K562 (cell line): ENCODE results near the gene MRPL2. TPM values are rescaled to one million over a fixed set of nuclear protein-coding genes. Genes with fewer than 3 reads are reported as not detected.
A peak's percentile ranks its signal among the peaks of the same experiment; 100 is the strongest.

Source experiments
- ATAC-seq: fragments of 200-7000 bp; cut with Tn5 transposase; 3 replicates; pipeline ENCODE4 v1.9.1; 2020; ENCODE audit warnings: moderate library complexity
- BruUV-seq: library from RNA; stranded (reverse); fragments of 400-500 nt; replicated peaks from 2 replicates; lab custom pipeline; 2021; lab: Mats Ljungman, UMichigan
- CTCF ChIA-PET: fragments of 300-600 bp; formaldehyde crosslinking; extraction: SDS; loops from one replicate; lab custom pipeline; 2021; ENCODE audit warnings: low intra/inter-chr PET ratio; lab: Yijun Ruan, JAX
- POLR2A ChIA-PET: fragments of 300-600, 350-650 bp; sonication (Branson Sonifier 250); formaldehyde crosslinking; extraction: SDS; loops from one replicate; lab custom pipeline; 2021; ENCODE audit warnings: antibody characterized with exemption, inconsistent platforms; lab: Yijun Ruan, JAX
- DNase-seq, 4 experiments: peaks; one replicate each; pipeline versions ENCODE4 v3.0.0 to v3.0.0-alpha.2; 2011 to 2018; ENCODE audit warnings: low spot score in 3 of 4, mixed read lengths in 3 of 4; ENCODE audit errors: extremely low read depth in 1 of 4
- FAIRE-seq: peaks from 2 replicates; lab custom pipeline; 2011; peaks lifted over from hg19 to GRCh38; lab: Jason Lieb, UNC
- H2AFZ ChIP-seq: 2 replicates; pipeline ENCODE4 v1.6.0; 2011; ENCODE audit warnings: low read depth, low read length, control low read depth, inconsistent platforms
- H3K27ac ChIP-seq: fragments of 200-600 bp; 3 replicates; pipeline ENCODE4 v1.8.0; 2011; ENCODE audit warnings: low read depth, mild to moderate bottlenecking, control low read depth, inconsistent platforms, low read length, moderate library complexity, mixed read lengths; ENCODE audit errors: extremely low read depth
- H3K27me3 ChIP-seq, 2 experiments: fragments of 300-600 bp in 1 of 2; 2 replicates in 1 of 2; 3 replicates in 1 of 2; pipeline versions ENCODE4 v1.6.0 to v1.8.0; 2011; ENCODE audit warnings: inconsistent platforms in 2 of 2, low read length in 2 of 2, mild to moderate bottlenecking in 1 of 2, mixed read lengths in 1 of 2, moderate library complexity in 1 of 2; ENCODE audit not compliant: control insufficient read depth in 2 of 2, insufficient read depth in 2 of 2
- H3K36me3 ChIP-seq: fragments of 300-600 bp; 3 replicates; pipeline ENCODE4 v1.8.0; 2011; ENCODE audit warnings: mild to moderate bottlenecking, low read length, inconsistent platforms; ENCODE audit not compliant: control insufficient read depth, insufficient read depth
- H3K4me1 ChIP-seq, 2 experiments: fragments of 200-600 bp in 1 of 2; replicated peaks in 1 of 2; 2 replicates in 1 of 2; 3 replicates in 1 of 2; pipeline versions ENCODE4 v1.5.1 to v1.8.0; 2011; ENCODE audit warnings: inconsistent platforms in 2 of 2, low read length in 2 of 2, mild to moderate bottlenecking in 1 of 2, mixed read lengths in 1 of 2, moderate library complexity in 1 of 2; ENCODE audit not compliant: control insufficient read depth in 2 of 2, insufficient read depth in 2 of 2
- H3K4me2 ChIP-seq: 2 replicates; pipeline ENCODE4 v1.6.1; 2011; ENCODE audit warnings: low read length, control low read depth, inconsistent platforms, mixed read lengths; ENCODE audit not compliant: insufficient read depth
- H3K4me3 ChIP-seq: fragments of 200-600 bp; sonication (generic), shearing (Covaris generic); 2 replicates; pipeline ENCODE4 v1.5.1; 2016; ENCODE audit warnings: control low read depth, inconsistent platforms
- H3K79me2 ChIP-seq: fragments of 200-600 bp; 3 replicates; pipeline ENCODE4 v1.8.0; 2011; ENCODE audit warnings: low read length, inconsistent platforms; ENCODE audit not compliant: control insufficient read depth, insufficient read depth
- H3K9ac ChIP-seq, 2 experiments: 2 replicates each; pipeline versions ENCODE4 v1.6.0 to v1.6.1; 2011; ENCODE audit warnings: low read depth in 2 of 2, low read length in 2 of 2, control low read depth in 1 of 2, inconsistent platforms in 1 of 2, mild to moderate bottlenecking in 1 of 2, mixed read lengths in 1 of 2; ENCODE audit not compliant: insufficient read depth in 1 of 2
- H3K9me1 ChIP-seq: one replicate; pipeline ENCODE4 v1.6.0; 2011; ENCODE audit warnings: inconsistent platforms, mild to moderate bottlenecking, low read length, moderate library complexity; ENCODE audit not compliant: control insufficient read depth, insufficient read depth
- H3K9me3 ChIP-seq: replicated peaks from 2 replicates; pipeline ENCODE4 v1.5.1; 2011; ENCODE audit warnings: low read depth, low read length, inconsistent platforms; ENCODE audit not compliant: control insufficient read depth, insufficient read depth
- H4K20me1 ChIP-seq: replicated peaks from 2 replicates; pipeline ENCODE4 v1.6.1; 2011; ENCODE audit warnings: low read length, inconsistent platforms, mixed read lengths; ENCODE audit not compliant: control insufficient read depth, insufficient read depth
- BCOR ChIP-seq: fragments of 450-650 bp; IDR thresholded peaks from 2 replicates; pipeline ENCODE4 v1.6.1; 2016
- CTBP1 ChIP-seq: fragments of 450-650 bp; IDR thresholded peaks from 2 replicates; pipeline ENCODE4 v1.6.1; 2016; ENCODE audit warnings: borderline replicate concordance
- HNRNPLL ChIP-seq: fragments of 200-400 bp; formaldehyde crosslinking; IDR thresholded peaks from 2 replicates; pipeline ENCODE4 v1.6.1; 2017; ENCODE audit warnings: low read length, low read depth, mild to moderate bottlenecking; ENCODE audit not compliant: poor library complexity, severe bottlenecking
- MTA1 ChIP-seq: fragments of 450-650 bp; IDR thresholded peaks from 2 replicates; pipeline ENCODE4 v1.6.1; 2017; ENCODE audit warnings: borderline replicate concordance
- MYNN ChIP-seq, 2 experiments: sonication (generic); formaldehyde crosslinking in 1 of 2; IDR thresholded peaks; 2 replicates each; pipeline versions ENCODE4 v1.5.0 to v1.6.1; 2016 to 2020; ENCODE audit warnings: antibody characterized with exemption in 1 of 2, missing genetic modification reagents in 1 of 2
- NFIC ChIP-seq: fragments of 450-650 bp; IDR thresholded peaks from 2 replicates; pipeline ENCODE4 v1.6.1; 2017; ENCODE audit warnings: mild to moderate bottlenecking, inconsistent platforms
- NFRKB ChIP-seq: fragments of 450-650 bp; IDR thresholded peaks from 2 replicates; pipeline ENCODE4 v1.6.1; 2016; ENCODE audit warnings: low read depth
- TAL1 ChIP-seq: fragments of 450-650 bp; IDR thresholded peaks from 2 replicates; pipeline ENCODE4 v1.6.1; 2016; ENCODE audit warnings: mild to moderate bottlenecking
- U2AF1 ChIP-seq: fragments of 200-400 bp; formaldehyde crosslinking; optimal IDR thresholded peaks from 2 replicates; pipeline ENCODE3; 2017; ENCODE audit warnings: mild to moderate bottlenecking, low read depth, low read length, moderate library complexity
- ZBTB7A ChIP-seq: IDR thresholded peaks from 2 replicates; pipeline ENCODE4 v1.6.1; 2011; ENCODE audit warnings: low read depth, mild to moderate bottlenecking, low read length, moderate library complexity, borderline replicate concordance; ENCODE audit not compliant: control insufficient read depth
- ZNF239 ChIP-seq: fragments of 250-450 bp; sonication (Bioruptor Pico); IDR thresholded peaks from 2 replicates; pipeline ENCODE4 v1.4.0; 2020; ENCODE audit warnings: mild to moderate bottlenecking
- ZNF324 ChIP-seq: fragments of 250-450 bp; sonication (Bioruptor Pico); IDR thresholded peaks from 2 replicates; pipeline ENCODE4 v1.4.0; 2020; ENCODE audit warnings: mild to moderate bottlenecking
- ZNF436 ChIP-seq: fragments of 250-450, 450-650 bp; sonication (Bioruptor Pico); formaldehyde crosslinking; IDR thresholded peaks from 2 replicates; pipeline ENCODE4 v1.7.0; 2020; ENCODE audit warnings: mild to moderate bottlenecking
- WGBS: fragments of 100-300 bp; shearing (Covaris generic); methylation state at CpG from one replicate; pipeline ENCODE4 v1.1.6; 2016; ENCODE audit warnings: low coverage, mixed read lengths; ENCODE audit not compliant: insufficient coverage; ENCODE audit errors: missing lambda C conversion rate; 5-methylcytosine and 5-hydroxymethylcytosine counted together
- in situ Hi-C: fragments of 300-500 bp; cut with MboI; formaldehyde crosslinking; loops from 4 replicates; pipeline ENCODE4 v1.15.0; 2018; ENCODE audit warnings: inconsistent platforms, mixed read lengths
- intact Hi-C: fragments of 100-400 bp; cut with micrococcal nuclease; formaldehyde crosslinking; loops from 2 replicates; pipeline ENCODE4 v1.14.2; 2022
- polyA plus RNA-seq, 8 experiments: library from polyadenylated mRNA; depleted of rRNA in 4 of 8; stranded (reverse) in 5 of 8; unstranded in 3 of 8; fragments of >200 nt; fragmentation: Nextera tagmentation in 2 of 8; fragmentation: Illumina TruSeq in 1 of 8; extraction: Ambion mirVana in 2 of 8; extraction: Trizol in 1 of 8; gene quantifications; 2 replicates each; pipeline versions ENCODE4 v1.2.1 to v1.2.3, GENCODE V29; 2011 to 2014; ENCODE audit warnings: inconsistent platforms in 1 of 8, missing spikeins in 1 of 8
- total RNA-seq, 7 experiments: library from RNA; depleted of rRNA in 6 of 7; stranded (reverse); fragments of >200 nt in 6 of 7; fragmentation: Illumina TruSeq in 2 of 7; extraction: Trizol in 2 of 7; gene quantifications; 2 replicates each; pipeline versions ENCODE4 v1.2.1 to v1.2.3, GENCODE V29; 2011 to 2021; ENCODE audit warnings: low replicate concordance in 1 of 7
- TF ChIP-seq, protein P1 (sequence below), 2 experiments: IDR thresholded peaks; 2 replicates each; pipeline ENCODE4 v1.6.1; 2012; ENCODE audit warnings: improper control_type of control experiment in 2 of 2, low read depth in 2 of 2, low read length in 2 of 2, borderline replicate concordance in 1 of 2
- TF ChIP-seq, protein P2 (sequence below), 3 experiments: IDR thresholded peaks in 2 of 3; conservative IDR thresholded peaks in 1 of 3; 2 replicates each; pipeline ENCODE4 v1.5.1; 2011 to 2012; ENCODE audit warnings: low read length in 3 of 3, mild to moderate bottlenecking in 3 of 3, control low read depth in 2 of 3, improper control_type of control experiment in 1 of 3, inconsistent platforms in 1 of 3, low read depth in 1 of 3, mixed read lengths in 1 of 3, moderate library complexity in 1 of 3; ENCODE audit not compliant: insufficient read depth in 2 of 3

The MRPL2 gene
- total and polyA plus RNA-seq, 9 of the 15 experiments (the other 6 are each of a cell fraction or from before 2014, with no cell fraction given), result 63.1 to 262 (median 121) TPM

DNA sequence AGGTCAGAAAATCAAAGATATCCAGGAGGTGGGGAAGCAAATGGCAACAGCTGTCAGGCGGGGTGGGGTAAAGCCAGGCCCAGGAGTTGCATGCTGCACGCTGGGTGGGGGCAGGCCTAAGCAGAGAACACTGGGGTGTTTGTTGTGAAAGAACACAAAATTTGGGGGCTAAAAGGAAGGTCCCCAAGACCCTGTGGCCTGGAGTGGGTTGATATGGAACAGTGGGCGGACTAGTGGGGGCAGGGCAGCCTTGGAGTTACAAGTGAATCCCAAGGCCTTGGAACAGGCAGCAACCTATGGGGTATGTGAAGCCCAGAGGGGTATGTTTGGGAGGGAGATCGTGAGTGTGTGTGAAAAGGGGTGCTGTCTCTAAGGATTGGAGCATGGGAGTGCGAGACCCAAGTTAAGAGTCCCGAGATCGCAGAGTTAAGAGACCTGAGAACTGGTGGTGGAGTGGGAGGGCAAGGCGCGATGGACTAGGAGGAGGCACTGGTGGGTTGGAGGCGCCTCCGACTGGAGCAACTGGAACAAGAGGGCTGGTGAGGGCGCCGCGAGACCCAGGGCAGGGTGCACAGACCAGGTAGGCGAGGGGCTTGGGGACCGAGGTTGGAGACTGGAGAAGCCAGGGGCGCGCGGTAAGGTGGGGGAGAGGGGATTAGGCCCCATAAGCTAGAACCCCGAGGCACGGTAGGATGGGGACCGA, 6.2 kb downstream of the MRPL2 start:
- peak overlapping the region; percentile 93 for H3K4me2 ChIP-seq
- intact Hi-C loops (no loop called here), in situ Hi-C loops (no loop called here)
- no peaks in the 10 kb centered on the region for H4K20me1 ChIP-seq
- H3K9me3 ChIP-seq, result no peaks in the 10 kb centered on the region
- ChIA-PET CTCF (interaction anchor here (0.6 to 0.7 kb wide), 2 partner anchors 17 to 119 kb away, joined by 3 to 5 read pairs; no protein-coding TSS in a partner anchor), POLR2A (interaction anchor here (0.6 to 3.2 kb wide), 11 partner anchors 8 to 98 kb away, joined by 3 to 22 read pairs (median 5); partner anchors contain the start of genes KLHDC3 and MEA1)
- H3K36me3 ChIP-seq, result peaks cover 69% of the 10 kb centered on the region
- FAIRE-seq (peak; percentile 65), ATAC-seq (peak; percentile 66), DNase-seq (peak in 2 of 4 experiments; percentile 60 to 67)
- no TSS peak for BruUV-seq
- H3K4me1 ChIP-seq, result peaks cover 21 to 29% of the 10 kb centered on the region in 2 experiments
- H3K27ac ChIP-seq, result peak overlapping the region; percentile 95
- peak overlapping the region; percentile 78 for H2AFZ ChIP-seq
- 10% methylated on average over 22 of the region's 22 CpGs for WGBS
- H3K27me3 ChIP-seq, result no peaks in the 10 kb centered on the region
- H3K9ac ChIP-seq, result peak overlapping the region; percentile 96 to 97
- peaks cover 9% of the 10 kb centered on the region for H3K9me1 ChIP-seq
- H3K79me2 ChIP-seq, result peaks cover 29% of the 10 kb centered on the region
- peak overlapping the region; percentile 73 for H3K4me3 ChIP-seq
- TF ChIP-seq U2AF1 (no peak), ZNF324 (no peak), BCOR (no peak), NFIC (no peak; the same call in 1 of the 2 replicates), TAL1 (peak; percentile 3; the same call in 1 of the 2 replicates), ZBTB7A (no peak), MTA1 (0 out of 2 replicates have a peak, but pooled peaks have one; percentile 34), NFRKB (0 out of 2 replicates have a peak, but pooled peaks have one; percentile 22), ZNF239 (CRISPR knock-in tag) (no peak), ZNF436 (no peak), MYNN (IDR thresholded peaks at IDR 0.05) (peak; percentile 99), MYNN (CRISPR knock-in tag; IDR thresholded peaks at IDR 0.05) (peak; percentile 84; the same call in 1 of the 2 replicates), CTBP1 (no peak), HNRNPLL (peak; percentile 21)
- TF ChIP-seq, protein P1, sequence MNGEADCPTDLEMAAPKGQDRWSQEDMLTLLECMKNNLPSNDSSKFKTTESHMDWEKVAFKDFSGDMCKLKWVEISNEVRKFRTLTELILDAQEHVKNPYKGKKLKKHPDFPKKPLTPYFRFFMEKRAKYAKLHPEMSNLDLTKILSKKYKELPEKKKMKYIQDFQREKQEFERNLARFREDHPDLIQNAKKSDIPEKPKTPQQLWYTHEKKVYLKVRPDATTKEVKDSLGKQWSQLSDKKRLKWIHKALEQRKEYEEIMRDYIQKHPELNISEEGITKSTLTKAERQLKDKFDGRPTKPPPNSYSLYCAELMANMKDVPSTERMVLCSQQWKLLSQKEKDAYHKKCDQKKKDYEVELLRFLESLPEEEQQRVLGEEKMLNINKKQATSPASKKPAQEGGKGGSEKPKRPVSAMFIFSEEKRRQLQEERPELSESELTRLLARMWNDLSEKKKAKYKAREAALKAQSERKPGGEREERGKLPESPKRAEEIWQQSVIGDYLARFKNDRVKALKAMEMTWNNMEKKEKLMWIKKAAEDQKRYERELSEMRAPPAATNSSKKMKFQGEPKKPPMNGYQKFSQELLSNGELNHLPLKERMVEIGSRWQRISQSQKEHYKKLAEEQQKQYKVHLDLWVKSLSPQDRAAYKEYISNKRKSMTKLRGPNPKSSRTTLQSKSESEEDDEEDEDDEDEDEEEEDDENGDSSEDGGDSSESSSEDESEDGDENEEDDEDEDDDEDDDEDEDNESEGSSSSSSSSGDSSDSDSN (IDR thresholded peaks at IDR 0.05; ENCODE audit: borderline replicate concordance in 1 of 2, low read depth in 2 of 2, low read length in 2 of 2), result no peak
- TF ChIP-seq, protein P2, sequence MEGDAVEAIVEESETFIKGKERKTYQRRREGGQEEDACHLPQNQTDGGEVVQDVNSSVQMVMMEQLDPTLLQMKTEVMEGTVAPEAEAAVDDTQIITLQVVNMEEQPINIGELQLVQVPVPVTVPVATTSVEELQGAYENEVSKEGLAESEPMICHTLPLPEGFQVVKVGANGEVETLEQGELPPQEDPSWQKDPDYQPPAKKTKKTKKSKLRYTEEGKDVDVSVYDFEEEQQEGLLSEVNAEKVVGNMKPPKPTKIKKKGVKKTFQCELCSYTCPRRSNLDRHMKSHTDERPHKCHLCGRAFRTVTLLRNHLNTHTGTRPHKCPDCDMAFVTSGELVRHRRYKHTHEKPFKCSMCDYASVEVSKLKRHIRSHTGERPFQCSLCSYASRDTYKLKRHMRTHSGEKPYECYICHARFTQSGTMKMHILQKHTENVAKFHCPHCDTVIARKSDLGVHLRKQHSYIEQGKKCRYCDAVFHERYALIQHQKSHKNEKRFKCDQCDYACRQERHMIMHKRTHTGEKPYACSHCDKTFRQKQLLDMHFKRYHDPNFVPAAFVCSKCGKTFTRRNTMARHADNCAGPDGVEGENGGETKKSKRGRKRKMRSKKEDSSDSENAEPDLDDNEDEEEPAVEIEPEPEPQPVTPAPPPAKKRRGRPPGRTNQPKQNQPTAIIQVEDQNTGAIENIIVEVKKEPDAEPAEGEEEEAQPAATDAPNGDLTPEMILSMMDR (IDR thresholded peaks at IDR 0.05 in 2 of 3, conservative IDR thresholded peaks at IDR 0.05 in 1 of 3; ENCODE audit: insufficient read depth in 2 of 3, low read depth in 1 of 3, low read length in 3 of 3), result peak in 1 of 3 experiments; percentile 10; a peak in 1 of 6 replicates
